T-helper 1 cell treated with Interleukin-12 subunit alpha and Interleukin-12 subunit beta and Interleukin-4 antibody, amounts not matched to agents 30 μg/mL and 1 μg/mL, for 36 hours (primary cell): ENCODE results near the gene MAP3K3.

Source experiments
- H3K27ac Mint-ChIP-seq: one replicate; pipeline ENCODE4 v1.8.0; 2021; ENCODE audit warnings: mild to moderate bottlenecking, mixed read lengths
- H3K27me3 Mint-ChIP-seq: one replicate; pipeline ENCODE4 v1.8.0; 2021; ENCODE audit warnings: low read depth, mixed read lengths
- H3K36me3 Mint-ChIP-seq: one replicate; pipeline ENCODE4 v1.8.0; 2021; ENCODE audit warnings: low read depth, mixed read lengths
- H3K4me1 Mint-ChIP-seq: one replicate; pipeline ENCODE4 v1.8.0; 2021; ENCODE audit warnings: low read depth, mixed read lengths
- H3K4me3 Mint-ChIP-seq: one replicate; pipeline ENCODE4 v1.8.0; 2021; ENCODE audit warnings: mild to moderate bottlenecking, moderate library complexity, mixed read lengths
- H3K9me3 Mint-ChIP-seq: one replicate; pipeline ENCODE4 v1.8.0; 2021; ENCODE audit warnings: mixed read lengths

The MAP3K3 gene

DNA sequence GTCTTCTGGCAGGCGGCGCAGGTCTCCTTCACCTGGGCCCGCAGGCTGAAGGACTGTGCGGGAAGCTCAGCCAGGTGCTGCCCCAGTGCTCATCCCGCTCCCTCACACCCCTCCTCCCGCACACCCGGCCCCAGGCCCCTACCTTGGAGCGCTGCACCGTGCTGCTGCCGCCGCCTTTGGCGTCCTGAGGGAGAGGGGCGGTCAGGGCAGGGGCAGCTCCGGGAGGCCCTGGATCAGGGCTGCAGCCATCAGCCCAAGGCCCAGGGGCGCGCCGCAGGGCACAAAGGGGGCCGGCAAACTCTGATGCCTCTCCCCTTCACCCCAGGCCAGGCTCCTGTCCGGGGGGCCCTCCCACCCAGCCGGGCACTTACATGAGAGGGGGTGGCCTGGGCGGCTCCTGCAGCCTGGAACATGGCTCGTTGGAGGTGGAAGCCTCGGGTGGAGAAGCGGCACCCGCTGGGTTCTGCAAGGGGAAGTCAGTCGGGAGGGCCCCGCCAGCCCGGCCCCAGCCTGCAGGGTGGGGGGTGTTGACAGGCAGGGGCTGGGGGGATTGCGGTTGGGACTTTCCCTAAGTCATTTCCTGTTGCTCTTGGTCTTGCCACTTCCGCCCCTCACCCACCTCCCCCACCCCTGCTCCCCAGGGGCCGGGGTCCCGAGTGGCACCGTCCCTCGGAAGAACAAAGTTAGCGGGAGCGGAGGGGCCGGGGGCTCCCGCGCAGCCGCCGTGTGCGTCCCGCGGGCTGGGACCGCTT is 76.8 kb downstream of the MAP3K3 start:
- H3K27me3 Mint-ChIP-seq, result no peaks in the 10 kb centered on the region
- H3K36me3 Mint-ChIP-seq, result peaks cover 61% of the 10 kb centered on the region
- no peaks in the 10 kb centered on the region for H3K9me3 Mint-ChIP-seq
- H3K4me3 Mint-ChIP-seq, result peak overlapping the region; percentile 98
- H3K27ac Mint-ChIP-seq, result peak overlapping the region; percentile 98
- peaks cover 58% of the 10 kb centered on the region for H3K4me1 Mint-ChIP-seq

GRCh38 chr17:63699638-63700527 is 77.7 kb downstream of the MAP3K3 start, which contains the start of gene LIMD2:
Gene LIMD2, minus strand, starts transcription at chr17:63700125. Its CDS starts 827 bp downstream, at chr17:63699298.
- Mint-ChIP-seq H3K4me1 (peaks cover 56% of the 10 kb centered on the region), H3K36me3 (peaks cover 59% of the 10 kb centered on the region), H3K27ac (peak within 1 kb of the TSS; percentile 95), H3K9me3 (no peaks in the 10 kb centered on the region), H3K4me3 (peak within 1 kb of the TSS; percentile 98), H3K27me3 (no peaks in the 10 kb centered on the region)

DNA sequence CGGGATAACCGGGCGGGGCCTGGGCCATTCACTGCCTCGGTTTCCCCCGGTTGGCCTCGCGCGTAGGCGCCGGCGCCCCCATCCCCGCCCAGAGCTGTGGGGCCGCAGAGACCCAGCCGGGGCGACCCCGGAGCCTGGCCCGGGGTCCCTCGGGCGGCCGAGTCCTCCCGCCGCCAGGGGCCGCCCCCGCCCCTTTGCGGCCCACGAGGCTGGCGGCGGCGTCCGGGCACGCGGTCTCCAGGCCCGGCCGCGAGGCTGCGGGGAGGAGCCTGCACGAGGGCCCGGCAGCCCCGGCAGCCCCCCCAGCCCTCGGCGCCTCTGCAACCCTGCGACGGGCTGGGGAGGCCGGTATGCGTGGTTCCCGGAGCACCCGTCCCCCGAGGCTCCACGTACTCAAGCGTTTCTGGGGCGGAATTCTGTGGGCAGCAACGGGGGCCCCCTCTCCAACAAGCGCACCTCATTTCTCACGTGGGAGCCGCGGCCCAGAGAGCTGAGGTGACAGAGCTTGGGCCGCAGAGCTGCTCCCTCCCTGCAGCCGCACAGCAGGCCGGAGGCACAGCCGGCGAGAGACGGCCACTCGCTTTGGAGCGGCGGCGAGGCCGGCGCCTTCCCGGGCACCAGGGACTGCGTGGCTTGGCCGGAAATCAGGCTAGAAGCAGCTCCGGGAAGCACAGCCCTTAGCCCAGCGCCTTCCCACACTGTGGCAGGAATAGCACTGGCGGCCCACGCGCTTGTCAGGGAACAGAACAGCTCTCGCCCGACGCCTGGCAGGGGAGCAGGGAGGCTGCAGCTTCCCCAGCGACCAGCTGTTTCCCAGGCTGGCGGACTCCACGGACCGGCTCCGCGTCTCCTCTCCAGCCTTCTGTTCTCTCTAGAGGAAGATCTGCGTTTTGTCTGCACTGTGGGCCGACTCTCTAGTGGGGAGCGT is 78.6 kb downstream of the MAP3K3 start:
- Mint-ChIP-seq H3K4me3 (peak overlapping the region; percentile 91), H3K27ac (peak overlapping the region; percentile 95), H3K27me3 (no peaks in the 10 kb centered on the region), H3K36me3 (peaks cover 58% of the 10 kb centered on the region), H3K9me3 (no peaks in the 10 kb centered on the region), H3K4me1 (peaks cover 55% of the 10 kb centered on the region)

- H3K4me1 Mint-ChIP-seq, result peaks cover 57% of the 10 kb centered on the region
- peaks cover 56% of the 10 kb centered on the region for H3K36me3 Mint-ChIP-seq
- peak overlapping the region; percentile 95 for H3K27ac Mint-ChIP-seq
- H3K9me3 Mint-ChIP-seq, result no peaks in the 10 kb centered on the region
- peak overlapping the region; percentile 91 for H3K4me3 Mint-ChIP-seq
- no peaks in the 10 kb centered on the region for H3K27me3 Mint-ChIP-seq
These were observed 79.2 kb downstream of the MAP3K3 start for GRCh38 chr17:63701456-63701820.

GRCh38 chr17:63701868-63702720 is 79.9 kb downstream of the MAP3K3 start:
- no peaks in the 10 kb centered on the region for H3K27me3 Mint-ChIP-seq
- H3K36me3 Mint-ChIP-seq, result peaks cover 51% of the 10 kb centered on the region
- H3K27ac Mint-ChIP-seq, result peak overlapping the region; percentile 95
- H3K4me3 Mint-ChIP-seq, result peak overlapping the region; percentile 91
- H3K4me1 Mint-ChIP-seq, result peaks cover 57% of the 10 kb centered on the region
- no peaks in the 10 kb centered on the region for H3K9me3 Mint-ChIP-seq

DNA sequence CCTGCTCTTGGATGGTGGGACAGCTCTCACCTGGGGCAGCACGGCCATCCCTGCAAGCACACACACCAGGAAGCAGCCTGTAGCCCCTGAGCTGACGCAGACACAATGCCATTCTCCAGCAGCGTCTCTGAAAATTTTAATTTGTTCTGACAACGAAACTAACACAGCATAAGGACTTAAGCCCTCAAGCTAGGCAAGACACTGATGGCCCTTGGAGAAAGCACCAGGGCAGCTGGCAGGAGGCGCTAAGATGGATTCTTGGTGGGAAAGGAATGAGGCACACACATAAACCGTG is 80.5 kb downstream of the MAP3K3 start:
- Mint-ChIP-seq H3K4me3 (peak overlapping the region; percentile 91), H3K36me3 (peaks cover 46% of the 10 kb centered on the region), H3K27ac (peak overlapping the region; percentile 95), H3K27me3 (no peaks in the 10 kb centered on the region), H3K9me3 (no peaks in the 10 kb centered on the region), H3K4me1 (peaks cover 55% of the 10 kb centered on the region)

- no peaks in the 10 kb centered on the region for H3K9me3 Mint-ChIP-seq
- no peaks in the 10 kb centered on the region for H3K27me3 Mint-ChIP-seq
- peaks cover 52% of the 10 kb centered on the region for H3K4me1 Mint-ChIP-seq
- peaks cover 42% of the 10 kb centered on the region for H3K36me3 Mint-ChIP-seq
- peak overlapping the region; percentile 91 for H3K4me3 Mint-ChIP-seq
- H3K27ac Mint-ChIP-seq, result peak overlapping the region; percentile 95
These were observed 80.8 kb downstream of the MAP3K3 start for GRCh38 chr17:63703029-63703428.

- peak overlapping the region; percentile 91 for H3K4me3 Mint-ChIP-seq
- no peaks in the 10 kb centered on the region for H3K9me3 Mint-ChIP-seq
- peaks cover 54% of the 10 kb centered on the region for H3K4me1 Mint-ChIP-seq
- H3K27me3 Mint-ChIP-seq, result no peaks in the 10 kb centered on the region
- peak overlapping the region; percentile 79 for H3K27ac Mint-ChIP-seq
- peaks cover 39% of the 10 kb centered on the region for H3K36me3 Mint-ChIP-seq
These were observed 81.5 kb downstream of the MAP3K3 start for GRCh38 chr17:63703556-63704258.

DNA sequence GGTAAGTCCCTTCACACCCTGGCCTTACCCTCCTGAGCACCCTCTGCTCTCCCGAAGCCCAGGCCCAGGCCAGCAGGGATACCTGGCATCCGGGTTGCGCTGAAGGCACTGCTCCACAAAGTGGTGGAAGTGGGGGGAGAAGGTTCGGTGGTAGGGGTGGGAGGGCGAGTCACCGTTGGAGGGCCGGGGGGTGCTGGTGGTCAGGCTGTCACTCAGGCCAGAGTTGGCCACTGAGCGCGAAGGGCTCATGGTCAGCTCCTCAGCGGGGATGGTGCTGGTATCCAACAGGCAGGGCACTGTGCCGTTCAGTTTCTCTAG is 82.0 kb downstream of the MAP3K3 start:
- peaks cover 44% of the 10 kb centered on the region for H3K36me3 Mint-ChIP-seq

DNA sequence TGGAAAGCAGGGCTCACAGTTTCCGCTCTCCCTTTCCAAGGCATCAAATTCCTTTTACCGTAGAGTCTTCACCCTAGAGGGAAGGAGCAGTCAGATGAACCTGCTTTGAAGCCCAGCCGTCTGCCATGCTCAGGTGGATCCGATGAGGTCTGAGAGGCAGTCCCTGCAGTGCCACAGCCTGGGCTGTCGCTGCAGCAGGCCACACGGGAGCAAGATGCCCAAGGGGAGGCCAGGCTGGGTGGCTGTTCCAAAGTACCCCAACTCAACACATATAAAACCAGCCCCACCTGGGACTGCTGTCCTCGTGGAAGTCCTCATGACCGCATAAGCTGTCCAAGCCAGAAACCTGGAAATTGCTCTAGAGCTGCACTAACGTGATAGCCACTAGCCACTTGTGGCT is 82.6 kb downstream of the MAP3K3 start:
- H3K27me3 Mint-ChIP-seq, result no peaks in the 10 kb centered on the region
- peaks cover 65% of the 10 kb centered on the region for H3K4me1 Mint-ChIP-seq
- H3K27ac Mint-ChIP-seq, result no peak overlapping the region
- peak overlapping the region; percentile 57 for H3K4me3 Mint-ChIP-seq
- no peaks in the 10 kb centered on the region for H3K9me3 Mint-ChIP-seq
- peaks cover 50% of the 10 kb centered on the region for H3K36me3 Mint-ChIP-seq

More for the DNA sequence above, 82.0 kb downstream of the MAP3K3 start:
- Mint-ChIP-seq H3K9me3 (no peaks in the 10 kb centered on the region), H3K27me3 (no peaks in the 10 kb centered on the region), H3K27ac (no peak overlapping the region), H3K4me3 (peak overlapping the region; percentile 91), H3K4me1 (peaks cover 59% of the 10 kb centered on the region)

DNA sequence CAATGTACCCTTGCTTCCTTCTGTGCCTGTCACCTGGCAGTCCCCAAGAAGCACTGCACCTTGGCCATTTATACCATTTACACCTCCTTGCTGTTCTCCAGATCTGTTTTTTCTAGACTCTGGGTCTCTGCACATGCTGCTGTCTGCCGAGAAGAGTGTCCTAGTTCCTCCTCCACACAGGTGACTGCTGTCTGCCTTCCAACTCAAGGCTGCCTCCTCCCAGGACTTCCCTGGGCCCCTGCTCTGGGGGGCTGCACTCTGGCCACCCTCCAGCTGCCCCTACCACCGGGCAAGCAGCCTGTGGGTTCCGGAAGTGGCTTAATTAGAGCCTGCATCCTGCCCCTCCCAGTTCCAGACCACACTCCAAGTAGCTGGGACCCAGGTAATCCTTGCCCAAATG is 83.4 kb downstream of the MAP3K3 start:
- no peaks in the 10 kb centered on the region for H3K27me3 Mint-ChIP-seq

GRCh38 chr17:63706336-63707082 is 84.3 kb downstream of the MAP3K3 start:
- Mint-ChIP-seq H3K27ac (peak overlapping the region; percentile 75), H3K4me1 (peaks cover 70% of the 10 kb centered on the region), H3K27me3 (no peaks in the 10 kb centered on the region), H3K9me3 (no peaks in the 10 kb centered on the region), H3K4me3 (peak overlapping the region; percentile 62), H3K36me3 (peaks cover 46% of the 10 kb centered on the region)

More for the DNA sequence above, 83.4 kb downstream of the MAP3K3 start:
- Mint-ChIP-seq H3K36me3 (peaks cover 50% of the 10 kb centered on the region), H3K4me3 (peak overlapping the region; percentile 57), H3K9me3 (no peaks in the 10 kb centered on the region), H3K4me1 (peaks cover 72% of the 10 kb centered on the region), H3K27ac (peak overlapping the region; percentile 75)
